HG02588 (cell line): ENCODE results near the gene ARPC2.

Experiments used
- ATAC-seq: cut with Tn5 transposase; IDR thresholded peaks from one replicate; pipeline ENCODE4 v1.9.1; 2021; ENCODE audit warnings: mild to moderate bottlenecking, moderate library complexity; ENCODE audit not compliant: unreplicated experiment

ARPC2 gene

DNA sequence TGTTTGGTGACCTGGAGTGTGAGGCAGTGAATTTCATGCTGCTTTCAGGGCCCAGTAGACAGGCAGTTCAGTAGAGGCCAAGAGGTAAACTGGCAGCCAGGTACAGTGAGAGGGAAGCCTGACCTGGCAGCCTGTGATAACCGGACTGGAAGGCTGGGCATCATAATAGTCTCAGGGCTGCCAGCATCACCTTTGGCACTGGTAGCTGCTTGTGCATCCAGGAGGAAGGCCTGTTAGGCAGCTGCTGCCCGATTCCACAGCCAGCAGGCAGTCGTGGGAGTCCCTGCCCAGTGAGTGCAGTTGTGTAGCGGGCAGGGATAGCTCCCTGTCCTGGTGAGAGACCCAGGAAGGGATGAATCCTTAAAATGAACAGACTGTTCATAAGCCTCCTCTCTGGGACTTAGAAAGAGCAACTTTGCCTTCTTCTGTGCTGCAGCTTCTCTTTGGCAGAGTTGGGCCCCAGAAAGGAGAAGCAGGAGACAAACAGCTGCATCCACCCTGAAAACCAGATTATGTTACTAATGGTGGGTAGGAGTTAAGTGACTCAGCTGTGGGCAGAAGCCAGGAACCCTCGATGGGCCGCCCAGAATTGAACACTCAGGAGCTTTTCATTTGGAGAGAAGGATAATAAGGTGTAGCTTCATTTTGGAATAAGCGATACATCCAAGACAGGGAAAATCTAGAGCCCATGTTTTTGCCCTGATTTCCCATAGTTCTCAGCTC, 35.7 kb downstream of the ARPC2 start:
- ATAC-seq, result no peak

DNA sequence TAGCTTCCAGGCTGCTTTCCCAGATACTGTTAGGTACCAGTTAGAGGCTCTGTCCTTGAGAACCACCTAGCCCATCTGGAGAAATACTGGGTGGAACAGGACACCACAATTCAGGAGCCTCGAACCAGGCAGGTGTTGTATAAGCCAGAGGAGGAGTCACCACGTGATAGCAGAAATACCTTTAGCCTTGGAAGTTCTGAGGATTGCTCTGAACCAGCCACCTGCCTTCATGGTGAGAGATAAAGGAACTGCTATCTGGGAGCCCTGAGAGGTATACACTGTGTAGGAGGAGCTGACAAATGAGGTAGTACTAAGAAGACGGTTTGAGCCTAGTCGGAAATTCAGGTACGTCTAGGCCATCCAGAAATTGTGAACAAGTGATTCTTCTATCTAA, 36.2 kb downstream of the ARPC2 start:
- ATAC-seq, result no peak

DNA sequence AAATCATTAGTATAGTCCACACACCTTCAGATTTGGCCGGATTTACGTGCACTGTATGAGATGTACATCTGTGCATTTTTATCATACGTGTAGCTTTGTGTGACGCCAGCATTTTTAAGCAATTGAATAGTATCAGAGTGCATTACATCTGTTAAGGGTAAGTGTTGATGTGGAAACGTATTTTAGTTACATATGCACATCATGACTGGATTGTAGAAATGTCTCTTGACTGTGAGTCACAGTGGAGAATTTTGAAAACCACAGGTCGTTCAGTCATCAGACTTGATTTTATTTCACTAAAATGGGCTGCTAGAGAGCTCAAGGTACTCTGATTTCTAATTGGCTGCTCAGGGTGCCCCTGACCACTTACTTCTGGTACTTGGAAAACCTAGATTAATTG, 38.5 kb downstream of the ARPC2 start:
- ATAC-seq, result no peak

DNA sequence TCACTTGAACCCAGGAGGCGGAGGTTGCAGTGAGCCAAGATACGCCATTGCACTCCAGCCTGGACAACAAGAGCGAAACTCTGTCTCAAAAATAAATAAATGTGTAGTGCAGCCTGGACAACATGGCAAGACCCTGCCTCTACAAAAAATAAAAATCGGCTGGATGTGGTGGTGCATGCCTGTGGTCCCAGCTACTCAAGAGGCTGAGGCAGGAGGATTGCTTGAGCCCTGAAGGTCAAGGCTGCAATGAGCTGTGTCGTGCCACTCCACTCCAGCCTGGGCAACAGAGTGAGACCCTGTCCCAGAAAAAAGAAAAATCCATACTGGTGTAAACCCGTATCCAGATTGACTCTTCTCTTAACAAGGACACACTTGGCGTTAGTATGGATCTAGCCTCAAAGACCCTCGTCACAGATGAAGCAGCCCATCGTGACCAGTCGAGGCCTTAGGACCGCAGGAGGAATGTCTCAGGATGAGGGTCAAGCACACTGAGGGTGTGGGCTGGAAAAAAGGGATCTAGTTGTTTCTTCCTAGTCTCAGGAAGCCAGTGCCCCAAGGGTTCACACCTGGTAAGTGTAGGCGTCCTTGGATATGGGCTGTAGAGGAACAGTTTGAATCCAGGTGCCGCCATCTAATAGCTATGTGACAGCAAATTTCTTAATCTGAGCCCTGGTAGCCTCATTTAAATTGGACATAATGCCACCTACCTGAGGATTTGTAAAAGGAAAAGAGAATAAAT, 39.8 kb downstream of the ARPC2 start:
- no peak for ATAC-seq

DNA sequence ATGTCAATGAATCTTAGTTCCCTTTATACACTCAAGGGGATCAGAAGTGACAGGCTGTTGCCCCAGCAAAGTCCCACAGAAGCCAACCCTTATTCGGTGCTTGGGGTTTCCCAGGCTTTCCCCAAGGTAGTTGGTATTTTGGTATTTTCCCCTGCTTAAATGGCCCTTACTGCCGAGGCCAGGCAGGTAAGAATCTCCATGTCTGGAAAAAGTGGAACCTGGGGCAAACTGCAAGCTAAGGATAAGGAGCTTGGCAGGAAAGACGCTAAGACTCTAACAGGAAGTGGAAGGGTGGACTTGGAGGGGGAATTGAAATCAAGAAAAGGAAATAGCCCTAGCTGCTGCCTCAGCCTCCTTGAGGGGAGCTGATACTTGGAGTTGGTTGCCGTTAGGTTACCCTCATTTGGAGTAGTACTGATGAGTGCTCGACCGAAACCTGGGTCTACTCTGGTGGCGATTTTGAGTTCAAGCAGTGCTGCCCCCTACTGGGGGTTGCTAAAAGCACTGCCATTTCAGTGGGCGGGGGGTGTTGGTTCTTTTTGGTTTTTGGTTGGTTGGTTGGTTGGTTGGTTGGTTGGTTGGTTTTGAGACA, 40.5 kb downstream of the ARPC2 start:
- peak; percentile 62 for ATAC-seq

DNA sequence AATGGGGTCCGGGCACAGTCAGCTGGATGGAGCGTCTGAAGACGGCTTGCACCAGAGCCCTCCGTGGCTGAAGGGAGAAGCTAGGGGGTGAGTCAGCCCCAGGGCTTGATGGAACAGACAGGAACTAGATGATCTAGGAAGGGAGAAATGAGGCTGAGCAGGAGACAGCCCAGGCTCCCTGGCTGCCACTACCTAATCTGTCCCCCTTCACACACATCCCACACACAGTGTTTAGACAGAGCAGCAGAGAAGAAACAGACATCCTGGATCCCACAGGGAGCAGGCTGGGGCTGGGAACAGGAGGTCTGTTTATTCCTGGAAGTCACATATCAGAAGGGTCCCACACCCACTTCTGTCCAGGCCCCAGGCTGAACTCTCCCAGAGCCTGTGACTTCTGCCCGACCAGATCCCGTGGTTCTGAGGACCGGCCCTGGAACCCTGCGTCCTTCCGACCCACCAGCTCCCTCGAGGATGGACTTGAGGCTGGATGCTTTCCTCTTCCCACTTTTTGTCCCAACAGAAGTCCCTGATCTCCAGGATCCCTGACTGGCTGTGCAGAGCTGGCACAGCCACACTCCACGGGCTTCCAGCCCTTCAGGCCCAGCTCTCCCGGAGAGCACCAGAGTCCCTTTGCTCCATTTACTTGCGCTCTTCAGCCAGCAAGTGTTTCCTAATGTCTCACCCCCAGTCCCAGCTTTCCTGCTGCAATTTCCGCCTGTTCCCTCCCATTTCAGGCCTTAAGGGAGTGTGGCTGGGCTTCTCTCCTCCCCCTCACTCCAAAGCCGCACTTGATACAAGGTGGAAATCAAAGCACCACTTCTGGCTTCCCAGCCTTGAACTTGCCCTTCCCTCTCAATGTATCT, 42.3 kb downstream of the ARPC2 start:
- no peak for ATAC-seq

DNA sequence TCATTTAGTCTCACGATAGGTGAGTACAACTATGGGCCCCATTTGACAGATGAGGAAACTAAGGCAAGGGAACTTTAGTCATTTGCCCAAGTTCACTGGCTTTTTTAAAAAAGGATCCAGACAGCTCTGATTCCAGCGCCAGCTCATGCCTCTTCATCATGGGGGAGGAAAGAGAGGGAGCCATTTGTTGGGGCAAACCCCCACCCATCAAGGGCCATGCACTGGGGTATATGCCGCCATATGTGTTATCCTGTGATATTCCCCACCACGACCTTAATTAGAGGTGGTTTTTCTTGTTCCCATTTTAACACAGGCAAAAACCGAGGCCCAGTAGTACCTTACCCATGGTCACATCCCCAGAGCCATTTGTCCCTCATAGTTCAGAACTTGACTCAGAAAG, 43.2 kb downstream of the ARPC2 start:
- ATAC-seq, result no peak

DNA sequence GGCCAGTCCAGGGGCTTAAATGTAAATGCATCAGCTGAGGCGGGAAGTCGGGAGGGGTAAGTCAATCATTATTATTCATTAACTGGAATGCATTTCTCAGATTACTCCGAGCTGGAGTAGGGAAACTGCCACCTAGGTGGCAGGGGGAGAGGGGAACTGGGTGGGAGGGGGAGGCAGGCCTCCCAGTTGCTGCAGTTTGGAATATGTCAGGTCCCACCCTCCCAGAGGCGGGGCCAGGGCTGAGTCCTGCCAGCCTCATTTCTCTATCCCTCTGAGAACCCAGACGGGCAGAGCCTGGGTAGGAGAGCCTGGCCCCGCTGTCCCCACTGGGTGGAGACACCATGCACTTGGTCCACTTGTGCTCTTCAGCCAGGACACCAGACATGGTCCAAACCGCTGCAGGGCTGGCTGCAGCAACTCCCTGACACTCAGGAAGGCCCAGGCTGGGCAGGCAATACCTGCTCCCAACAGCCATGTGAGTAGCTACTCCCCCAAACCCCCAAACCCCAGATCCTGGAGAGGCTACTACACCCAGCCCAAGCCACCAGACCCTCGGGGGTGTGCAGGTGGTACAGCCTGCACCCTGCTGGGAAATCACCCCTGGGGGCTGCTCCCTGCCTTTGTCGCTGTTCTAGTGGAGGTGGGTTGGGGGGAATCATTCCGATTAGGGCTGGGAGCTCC, 43.9 kb downstream of the ARPC2 start, which contains the start of gene GPBAR1:
TSS of gene GPBAR1 (plus strand) at position 274 of the 681 bp plus-strand sequence. CDS start 1,710 bp downstream, outside the sequence.
- no peak for ATAC-seq

DNA sequence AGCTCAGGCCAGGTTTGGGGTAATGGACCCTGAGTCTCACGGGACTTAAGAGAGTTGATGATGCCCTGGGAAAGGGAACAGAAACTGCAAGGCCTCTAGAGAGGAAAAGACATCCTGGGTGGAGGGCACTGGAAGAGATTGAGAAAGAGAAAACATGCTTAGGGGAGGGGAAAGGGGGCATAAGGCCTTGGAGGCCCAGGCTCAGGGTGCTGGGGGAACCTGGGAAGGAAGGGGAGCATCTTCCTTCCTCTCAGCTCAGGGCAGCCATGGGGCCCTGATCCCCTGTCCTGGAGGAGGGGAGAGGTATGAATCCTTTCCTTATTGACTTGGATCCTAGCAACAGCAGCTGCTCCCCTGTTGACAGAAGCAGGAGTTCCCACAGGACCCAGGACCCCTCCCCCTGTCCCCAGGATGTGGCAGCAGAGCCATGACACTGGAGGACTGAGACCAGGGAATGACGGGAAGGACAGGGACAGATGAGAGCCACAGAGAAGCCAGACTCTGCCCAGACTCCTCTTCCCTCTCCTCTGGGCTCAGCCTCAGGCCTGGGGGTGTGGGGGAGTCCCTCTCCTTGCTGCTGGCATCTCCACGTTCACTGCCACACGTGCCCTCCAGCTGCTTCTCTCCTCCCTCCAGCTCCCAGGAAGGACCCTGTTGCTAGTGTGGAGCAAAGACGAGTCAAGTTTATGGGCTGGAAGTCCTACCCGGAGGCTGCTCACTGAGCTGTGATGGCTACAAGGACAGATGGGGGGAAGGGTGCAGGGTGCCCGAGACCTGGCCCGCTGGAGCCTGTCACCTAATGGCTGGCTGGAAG, 44.6 kb downstream of the ARPC2 start:
- ATAC-seq, result no peak

DNA sequence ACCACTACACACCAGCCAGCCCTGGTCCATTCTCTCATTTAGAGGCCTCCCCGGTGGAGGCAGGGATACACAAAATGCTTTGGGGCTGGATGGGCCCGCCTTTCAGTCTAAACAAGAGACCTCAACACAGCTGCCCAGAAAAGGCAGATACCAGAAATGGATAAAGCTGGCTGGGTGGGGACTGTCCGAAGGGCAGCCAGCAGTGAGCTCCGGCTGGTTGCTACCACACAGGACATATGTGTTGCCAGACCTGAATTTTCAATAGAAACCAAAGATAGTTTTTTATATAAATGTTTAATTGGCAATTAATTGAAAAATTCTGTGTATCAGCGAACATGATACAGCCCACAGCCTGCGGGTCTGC, 45.2 kb downstream of the ARPC2 start:
- no peak for ATAC-seq

DNA sequence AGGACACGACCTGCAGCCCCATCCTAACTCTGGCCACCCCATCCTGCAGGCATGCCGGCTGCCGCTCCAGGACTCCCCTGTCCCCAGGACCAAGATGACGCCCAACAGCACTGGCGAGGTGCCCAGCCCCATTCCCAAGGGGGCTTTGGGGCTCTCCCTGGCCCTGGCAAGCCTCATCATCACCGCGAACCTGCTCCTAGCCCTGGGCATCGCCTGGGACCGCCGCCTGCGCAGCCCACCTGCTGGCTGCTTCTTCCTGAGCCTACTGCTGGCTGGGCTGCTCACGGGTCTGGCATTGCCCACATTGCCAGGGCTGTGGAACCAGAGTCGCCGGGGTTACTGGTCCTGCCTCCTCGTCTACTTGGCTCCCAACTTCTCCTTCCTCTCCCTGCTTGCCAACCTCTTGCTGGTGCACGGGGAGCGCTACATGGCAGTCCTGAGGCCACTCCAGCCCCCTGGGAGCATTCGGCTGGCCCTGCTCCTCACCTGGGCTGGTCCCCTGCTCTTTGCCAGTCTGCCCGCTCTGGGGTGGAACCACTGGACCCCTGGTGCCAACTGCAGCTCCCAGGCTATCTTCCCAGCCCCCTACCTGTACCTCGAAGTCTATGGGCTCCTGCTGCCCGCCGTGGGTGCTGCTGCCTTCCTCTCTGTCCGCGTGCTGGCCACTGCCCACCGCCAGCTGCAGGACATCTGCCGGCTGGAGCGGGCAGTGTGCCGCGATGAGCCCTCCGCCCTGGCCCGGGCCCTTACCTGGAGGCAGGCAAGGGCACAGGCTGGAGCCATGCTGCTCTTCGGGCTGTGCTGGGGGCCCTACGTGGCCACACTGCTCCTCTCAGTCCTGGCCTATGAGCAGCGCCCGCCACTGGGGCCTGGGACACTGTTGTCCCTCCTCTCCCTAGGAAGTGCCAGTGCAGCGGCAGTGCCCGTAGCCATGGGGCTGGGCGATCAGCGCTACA, 45.9 kb downstream of the ARPC2 start:
- ATAC-seq, result no peak

DNA sequence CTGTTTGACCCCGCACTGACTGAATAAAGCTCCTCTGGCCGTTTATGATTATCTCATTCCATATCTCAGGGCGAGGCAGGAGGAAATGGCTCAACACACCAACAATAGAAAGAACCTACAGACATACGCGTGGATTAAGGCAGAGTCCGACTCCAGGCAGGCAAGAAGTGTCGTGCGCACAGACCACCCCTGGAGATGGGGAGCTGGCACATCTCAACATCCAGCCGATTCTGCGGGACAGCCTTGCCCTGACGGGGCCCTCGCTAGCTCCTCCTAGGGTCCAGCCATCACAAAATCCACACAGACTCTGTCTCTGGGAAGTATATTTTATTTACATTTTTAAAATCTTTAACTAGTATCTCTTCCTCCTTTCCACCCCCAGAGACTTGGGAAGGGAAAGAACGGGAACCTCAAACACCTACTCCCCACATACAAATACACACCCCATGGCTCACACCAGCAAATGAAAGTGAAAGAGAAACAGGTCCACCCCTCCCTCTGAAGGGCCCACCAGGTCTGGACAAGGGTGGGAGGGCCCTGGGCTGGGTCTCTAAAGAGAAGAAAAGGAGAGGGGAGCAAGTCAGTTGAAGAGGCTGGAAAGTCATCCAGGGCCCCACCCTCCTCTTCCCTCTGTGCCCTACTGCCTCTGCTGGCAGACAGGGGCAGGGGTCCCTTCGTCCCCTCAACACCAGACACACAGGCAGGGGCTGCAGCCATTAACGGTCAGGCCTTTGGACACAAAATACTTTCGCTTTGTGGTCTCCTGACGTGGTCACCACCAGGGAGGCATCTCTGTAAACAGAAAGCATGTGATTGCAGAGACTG, 47.0 kb downstream of the ARPC2 start:
- ATAC-seq, result no peak

DNA sequence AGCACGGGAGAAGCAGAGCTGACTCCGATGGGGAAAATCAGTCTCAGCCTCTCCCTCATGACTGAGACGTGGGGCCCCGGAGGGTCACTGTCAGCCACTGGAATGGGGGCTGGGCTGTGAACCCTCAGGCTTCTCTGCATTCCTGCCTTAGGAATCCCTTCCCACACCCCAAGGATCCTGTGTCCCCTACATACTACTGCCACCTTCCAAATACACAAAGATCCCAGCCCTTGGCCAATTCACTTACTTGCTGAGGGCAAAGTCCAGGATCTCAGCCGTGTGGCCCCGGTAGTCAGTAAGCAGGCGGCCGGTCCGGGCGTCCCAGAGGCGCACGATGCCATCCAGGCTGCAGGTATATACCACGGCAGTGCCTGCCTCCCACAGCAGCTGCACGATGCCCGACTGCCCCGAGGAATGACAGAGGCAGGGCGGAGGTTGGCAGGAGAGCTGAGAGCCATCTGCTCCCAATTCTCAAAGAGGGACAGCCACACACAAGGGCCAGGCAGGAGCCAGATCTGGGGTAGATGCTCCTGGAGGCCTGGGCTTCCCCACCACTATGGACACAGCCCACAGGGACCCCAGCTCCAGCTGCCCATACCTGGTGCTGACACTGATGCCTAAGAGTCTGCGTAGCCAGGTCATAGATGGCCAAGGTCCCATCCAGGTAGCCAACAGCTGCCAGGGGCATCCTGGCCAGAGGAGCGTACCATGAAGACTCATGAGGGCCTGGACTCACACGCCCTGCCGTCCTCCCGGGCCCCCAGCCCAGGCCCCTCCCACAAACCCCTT, 48.0 kb downstream of the ARPC2 start:
- no peak for ATAC-seq

DNA sequence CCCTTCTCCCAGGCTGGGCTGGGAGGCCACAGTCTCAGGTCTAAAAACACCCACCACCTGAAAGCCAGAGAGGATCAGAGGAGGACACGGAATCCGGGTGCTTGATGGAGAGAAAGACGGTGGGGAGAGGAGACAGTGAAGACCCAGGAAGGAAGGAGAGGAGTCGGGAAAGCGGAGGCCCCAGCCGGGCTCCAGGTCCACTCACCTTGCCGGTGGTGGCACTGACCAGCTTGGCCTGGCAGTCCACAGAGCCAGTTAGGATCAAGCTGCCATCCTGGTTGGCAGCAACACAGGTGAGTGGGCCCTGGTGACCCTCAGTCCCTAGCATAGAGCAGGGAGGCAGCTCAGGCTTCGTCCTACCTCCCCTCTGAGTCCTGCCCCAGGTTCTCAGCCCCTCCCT, 48.6 kb downstream of the ARPC2 start:
- ATAC-seq, result no peak

DNA sequence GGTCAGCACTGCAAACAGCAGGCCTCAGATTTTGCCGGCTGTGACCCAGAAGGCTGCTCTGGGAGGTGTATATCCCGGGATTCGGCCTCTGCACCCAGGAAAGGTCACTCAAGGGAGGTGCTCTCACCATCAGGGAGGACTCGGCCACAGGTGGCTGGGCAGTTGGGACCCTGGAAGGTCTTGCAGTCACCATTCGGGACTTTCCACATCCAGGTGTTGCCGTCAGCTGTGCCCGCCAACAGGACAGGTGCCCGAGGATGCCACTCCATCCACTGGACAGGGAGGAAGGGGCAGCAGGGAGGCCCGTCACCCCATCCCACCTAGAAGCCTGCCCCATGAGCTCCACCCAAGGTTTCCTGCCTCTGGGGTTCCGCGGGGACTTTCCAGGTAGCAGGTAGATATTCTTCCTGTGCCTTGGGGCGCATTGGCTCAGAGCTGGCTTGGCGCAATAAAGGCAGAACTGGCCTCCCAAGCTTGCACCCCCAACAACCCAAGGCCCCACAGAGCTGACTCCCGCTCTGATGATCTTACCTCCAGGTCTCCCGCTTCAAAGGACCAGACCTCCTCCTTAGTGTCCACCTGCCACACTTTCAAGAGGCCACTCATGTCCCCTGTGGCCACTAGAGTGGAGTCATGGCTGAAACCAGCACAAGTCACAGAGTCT, 49.5 kb downstream of the ARPC2 start:
- no peak for ATAC-seq

DNA sequence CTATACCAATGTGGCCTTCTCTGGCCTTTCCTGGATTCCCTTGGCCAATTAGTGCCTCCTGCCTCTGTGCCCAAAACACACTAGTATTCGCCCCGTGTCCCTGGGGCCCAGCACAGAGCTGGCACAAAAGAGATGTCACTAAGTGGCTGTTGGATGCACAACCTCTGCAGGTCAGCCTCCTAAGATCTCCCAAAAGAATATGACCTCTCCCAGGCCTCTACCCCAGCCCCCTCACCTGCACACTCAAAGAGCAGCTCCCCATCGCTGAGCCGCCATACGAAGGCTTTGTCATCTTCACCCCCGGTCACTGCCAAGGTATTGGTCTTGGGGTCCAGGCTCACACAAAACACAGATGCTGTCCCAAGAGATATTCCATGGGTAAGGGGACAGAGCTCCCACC, 50.3 kb downstream of the ARPC2 start:
- no peak for ATAC-seq
